GM18868 (cell line): ENCODE measurements around the gene OCA2.
"Not testable (repeated sequence)": the region's sequence is repeated elsewhere in the genome, so short reads cannot be mapped to it uniquely, and the experiment has no call there.

Experiments used
- ATAC-seq: cut with Tn5 transposase; IDR thresholded peaks from one replicate; pipeline ENCODE4 v1.9.1; 2021; ENCODE audit warnings: mild to moderate bottlenecking, moderate library complexity; ENCODE audit not compliant: unreplicated experiment

Gene OCA2

GRCh38 chr15:28121577-28121976, 22.5 kb upstream of the OCA2 start:
- ATAC-seq: not testable (repeated sequence)

GRCh38 chr15:28120359-28120640, 21.2 kb upstream of the OCA2 start:
- no peak for ATAC-seq

- ATAC-seq: no peak
These were observed 19.4 kb upstream of the OCA2 start for GRCh38 chr15:28118531-28118930.

GRCh38 chr15:28118083-28118482, 19.0 kb upstream of the OCA2 start:
- ATAC-seq: no peak

GRCh38 chr15:28117432-28117990, 18.4 kb upstream of the OCA2 start:
- no peak for ATAC-seq

GRCh38 chr15:28116521-28117431, 17.7 kb upstream of the OCA2 start:
- no peak for ATAC-seq

GRCh38 chr15:28115871-28116270, 16.8 kb upstream of the OCA2 start:
- no peak for ATAC-seq

GRCh38 chr15:28114721-28115622, 15.9 kb upstream of the OCA2 start:
- no peak for ATAC-seq

GRCh38 chr15:28114114-28114455, 15.0 kb upstream of the OCA2 start:
- ATAC-seq: no peak

- no peak for ATAC-seq
These were observed 14.4 kb upstream of the OCA2 start for GRCh38 chr15:28113394-28114113.

GRCh38 chr15:28112962-28113361, 13.8 kb upstream of the OCA2 start:
- no peak for ATAC-seq

GRCh38 chr15:28112101-28112760, 13.1 kb upstream of the OCA2 start:
- no peak for ATAC-seq

GRCh38 chr15:28111543-28111942, 12.4 kb upstream of the OCA2 start:
- ATAC-seq: no peak

- no peak for ATAC-seq
These were observed 11.4 kb upstream of the OCA2 start for GRCh38 chr15:28110481-28110881.

- ATAC-seq: no peak
These were observed 10.7 kb upstream of the OCA2 start for GRCh38 chr15:28109626-28110455.

GRCh38 chr15:28107904-28108275, 8.8 kb upstream of the OCA2 start:
- peak; percentile 17 for ATAC-seq

GRCh38 chr15:28107111-28107903, 8.2 kb upstream of the OCA2 start:
- peak; percentile 37 for ATAC-seq

GRCh38 chr15:28106294-28107110, 7.4 kb upstream of the OCA2 start:
- ATAC-seq: peak; percentile 30
